ENCODE data around the gene SALL1.

The SALL1 gene

DNA sequence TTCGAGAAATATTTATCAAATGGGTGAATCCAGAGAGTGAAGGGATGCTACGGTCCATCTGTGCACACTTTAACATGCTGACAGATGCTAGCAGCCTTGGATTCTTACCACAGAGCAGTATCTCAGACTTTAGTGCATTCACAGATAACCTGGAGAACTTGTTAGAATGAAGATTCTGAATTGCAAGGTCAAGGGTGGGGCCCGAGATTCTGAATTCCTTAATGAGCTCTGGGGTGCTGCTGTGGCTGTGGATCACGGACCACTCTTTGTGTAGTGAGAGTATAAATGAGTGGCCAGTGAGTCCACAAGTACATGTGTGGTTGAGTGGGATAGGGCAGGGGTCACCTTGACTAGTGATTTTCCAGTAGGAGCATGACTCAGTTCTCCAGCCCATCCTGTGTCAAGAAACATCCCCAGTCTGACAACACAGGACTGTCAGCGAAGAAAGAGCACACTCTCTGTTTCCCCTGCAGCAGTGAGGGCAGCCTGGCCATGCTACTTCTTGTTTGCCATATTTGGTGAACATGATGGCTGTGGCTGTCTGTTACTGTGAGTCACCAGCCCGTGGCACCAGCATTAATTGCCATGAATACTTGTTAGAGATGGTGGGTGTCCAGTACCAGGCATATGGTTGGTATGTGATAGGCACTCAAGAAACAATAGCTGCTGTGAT lies 13.0 kb upstream of the SALL1 start:
- H3K4me1 Mint-ChIP-seq: no peaks in the 10 kb centered on the region
- TF ChIP-seq, protein P1, sequence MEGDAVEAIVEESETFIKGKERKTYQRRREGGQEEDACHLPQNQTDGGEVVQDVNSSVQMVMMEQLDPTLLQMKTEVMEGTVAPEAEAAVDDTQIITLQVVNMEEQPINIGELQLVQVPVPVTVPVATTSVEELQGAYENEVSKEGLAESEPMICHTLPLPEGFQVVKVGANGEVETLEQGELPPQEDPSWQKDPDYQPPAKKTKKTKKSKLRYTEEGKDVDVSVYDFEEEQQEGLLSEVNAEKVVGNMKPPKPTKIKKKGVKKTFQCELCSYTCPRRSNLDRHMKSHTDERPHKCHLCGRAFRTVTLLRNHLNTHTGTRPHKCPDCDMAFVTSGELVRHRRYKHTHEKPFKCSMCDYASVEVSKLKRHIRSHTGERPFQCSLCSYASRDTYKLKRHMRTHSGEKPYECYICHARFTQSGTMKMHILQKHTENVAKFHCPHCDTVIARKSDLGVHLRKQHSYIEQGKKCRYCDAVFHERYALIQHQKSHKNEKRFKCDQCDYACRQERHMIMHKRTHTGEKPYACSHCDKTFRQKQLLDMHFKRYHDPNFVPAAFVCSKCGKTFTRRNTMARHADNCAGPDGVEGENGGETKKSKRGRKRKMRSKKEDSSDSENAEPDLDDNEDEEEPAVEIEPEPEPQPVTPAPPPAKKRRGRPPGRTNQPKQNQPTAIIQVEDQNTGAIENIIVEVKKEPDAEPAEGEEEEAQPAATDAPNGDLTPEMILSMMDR (IDR thresholded peaks at IDR 0.05; ENCODE audit: unreplicated experiment in 3 of 3): no peak
- peaks cover 93% of the 10 kb centered on the region for H3K27me3 Mint-ChIP-seq (ENCODE audit: low read depth)
- H3K27ac Mint-ChIP-seq: no peak overlapping the region
- H3K36me3 Mint-ChIP-seq (ENCODE audit: low read depth): no peaks in the 10 kb centered on the region
- H3K4me3 Mint-ChIP-seq: no peak overlapping the region
- H3K9me3 Mint-ChIP-seq: no peaks in the 10 kb centered on the region

DNA sequence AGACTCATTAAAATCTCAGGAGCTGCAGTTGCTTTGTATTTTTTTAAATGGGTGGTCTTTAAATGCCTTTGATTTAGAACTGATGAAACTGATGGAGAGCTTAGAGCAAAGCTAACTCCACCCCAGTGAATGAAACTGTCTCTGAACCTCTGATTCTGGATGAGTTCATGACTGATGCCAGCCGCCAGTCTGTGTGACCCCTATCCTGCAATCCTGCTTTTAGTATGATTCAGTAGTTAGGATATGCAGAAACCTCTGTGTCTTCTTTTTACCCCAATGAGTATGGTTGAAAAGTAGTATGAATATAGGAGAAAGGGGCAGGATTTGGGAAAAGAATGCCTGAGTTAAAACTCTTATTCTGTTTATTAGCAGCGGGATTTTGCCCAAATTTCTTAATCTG lies 12.3 kb upstream of the SALL1 start:
- H3K4me1 Mint-ChIP-seq: no peaks in the 10 kb centered on the region
- H3K27ac Mint-ChIP-seq: no peak overlapping the region
- no peaks in the 10 kb centered on the region for H3K36me3 Mint-ChIP-seq (ENCODE audit: low read depth)

DNA sequence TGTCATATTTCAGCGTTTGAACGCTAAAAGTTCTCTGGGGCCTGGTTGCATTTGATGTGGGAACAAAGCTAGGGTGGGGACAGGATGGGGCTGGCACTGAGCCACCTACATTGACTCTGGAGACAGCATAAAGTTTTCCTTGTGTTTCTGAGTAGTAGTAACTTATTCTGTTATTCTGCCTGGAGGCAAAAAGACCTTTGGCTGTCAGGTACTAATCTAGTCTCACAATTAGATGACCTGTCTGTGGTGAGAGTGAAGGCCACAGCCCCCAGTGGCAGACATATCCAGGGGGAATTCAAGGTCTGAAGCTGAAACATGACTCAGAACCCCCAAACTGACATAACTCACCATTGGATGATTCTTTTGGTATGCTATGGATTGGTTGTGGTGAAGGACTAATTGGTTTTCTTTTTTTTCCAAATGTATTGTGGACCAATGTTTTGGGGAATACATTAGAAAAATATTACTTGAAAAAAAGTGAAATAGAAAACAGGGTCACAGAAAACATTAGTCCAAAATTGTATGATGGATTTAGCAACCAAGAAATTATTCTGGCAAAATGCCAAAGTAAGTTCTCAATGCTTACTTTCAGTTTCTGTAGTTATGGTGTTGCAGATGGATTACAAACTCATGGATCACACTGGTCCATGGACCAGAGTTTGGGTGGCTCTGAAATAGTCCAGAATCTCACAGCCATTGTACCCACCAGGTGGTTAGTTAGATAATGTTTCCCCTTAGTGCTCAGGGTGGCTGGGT lies 10.5 kb upstream of the SALL1 start:
- H3K36me3 Mint-ChIP-seq (ENCODE audit: low read depth): no peaks in the 10 kb centered on the region
- TF ChIP-seq, protein P1 (IDR thresholded peaks at IDR 0.05; ENCODE audit: unreplicated experiment in 3 of 3): no peak
- peaks cover 94% of the 10 kb centered on the region for H3K27me3 Mint-ChIP-seq (ENCODE audit: low read depth)
- H3K9me3 Mint-ChIP-seq: no peaks in the 10 kb centered on the region
- peaks cover 10% of the 10 kb centered on the region for H3K4me1 Mint-ChIP-seq
- H3K4me3 Mint-ChIP-seq: no peak overlapping the region
- no peak overlapping the region for H3K27ac Mint-ChIP-seq

More for the DNA sequence above, 12.3 kb upstream of the SALL1 start:
- TF ChIP-seq, protein P1 (IDR thresholded peaks at IDR 0.05; ENCODE audit: unreplicated experiment in 3 of 3): no peak
- Mint-ChIP-seq H3K4me3 (no peak overlapping the region), H3K9me3 (no peaks in the 10 kb centered on the region), H3K27me3 (ENCODE audit: low read depth) (peaks cover 94% of the 10 kb centered on the region)

DNA sequence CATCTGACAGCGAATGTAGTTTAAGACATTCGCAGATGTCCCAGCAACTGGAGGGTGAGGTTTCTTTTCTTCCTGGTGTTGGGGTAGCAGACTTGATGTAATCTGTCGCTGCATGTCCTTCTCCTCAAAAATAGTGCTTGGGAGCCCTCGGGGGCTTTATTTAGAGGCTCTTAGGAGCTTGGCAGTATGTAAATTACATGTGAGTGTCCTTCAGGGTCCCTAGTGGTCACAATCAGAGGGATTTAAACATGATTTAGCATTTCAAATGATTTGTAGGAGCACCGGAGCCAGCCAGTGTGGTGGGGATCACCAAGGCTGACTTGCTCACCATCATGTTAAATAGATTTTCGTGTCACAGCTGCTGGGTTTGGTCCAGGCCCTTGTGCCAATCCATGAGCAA lies 8.8 kb upstream of the SALL1 start:
- Mint-ChIP-seq H3K36me3 (ENCODE audit: low read depth) (no peaks in the 10 kb centered on the region), H3K9me3 (no peaks in the 10 kb centered on the region), H3K27me3 (ENCODE audit: low read depth) (peaks cover 95% of the 10 kb centered on the region), H3K4me3 (no peak overlapping the region), H3K4me1 (peaks cover 20% of the 10 kb centered on the region), H3K27ac (no peak overlapping the region)
- TF ChIP-seq, protein P1 (IDR thresholded peaks at IDR 0.05; ENCODE audit: unreplicated experiment in 3 of 3): no peak

DNA sequence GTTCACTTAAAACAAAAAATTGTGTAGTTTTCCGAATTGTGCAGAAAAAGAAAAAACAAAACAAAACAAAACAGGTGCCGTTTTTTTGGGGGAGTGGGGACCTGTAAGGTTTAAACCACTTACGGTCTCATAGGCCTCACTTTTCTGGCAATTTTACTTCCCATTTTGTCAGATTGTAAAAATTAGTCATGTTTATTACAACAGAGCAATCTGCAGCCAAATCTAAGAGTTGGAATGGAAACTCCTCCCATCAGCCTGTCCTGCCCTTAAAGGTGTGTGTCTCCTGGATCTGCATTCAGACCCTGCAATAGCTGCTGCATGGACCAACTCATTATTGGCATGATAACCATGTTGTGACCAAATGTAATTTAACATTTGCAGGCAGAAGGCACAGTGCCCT lies 8.2 kb upstream of the SALL1 start:
- TF ChIP-seq, protein P1 (IDR thresholded peaks at IDR 0.05; ENCODE audit: unreplicated experiment in 3 of 3): no peak
- Mint-ChIP-seq H3K27me3 (ENCODE audit: low read depth) (peaks cover 95% of the 10 kb centered on the region), H3K9me3 (no peaks in the 10 kb centered on the region), H3K36me3 (ENCODE audit: low read depth) (no peaks in the 10 kb centered on the region), H3K4me3 (no peak overlapping the region), H3K27ac (no peak overlapping the region), H3K4me1 (peaks cover 24% of the 10 kb centered on the region)

All from nephron (organoid).